Measurements from ENCODE around the gene NRROS. TPM values are rescaled to one million over a fixed set of nuclear protein-coding genes. Genes with fewer than 3 reads are reported as not detected.

The NRROS gene
- 7.6 TPM for total RNA-seq

GRCh38 chr3:196639483-196640296 is at the start of gene NRROS:
Gene NRROS, plus strand, starts transcription at chr3:196639694. Its CDS starts 14,846 bp downstream, at chr3:196654540.

Small RNAs within 50 kb of the gene (small RNA-seq; reads per million reads assigned to genes)
- gene RNU6-646P (ENCODE audit: low replicate concordance), result not detected

Other genes with a start within 250 kb of the NRROS start
- gene UBXN7, start 207.3 kb upstream of the NRROS start, total RNA-seq, result 35.0 TPM
- 16.1 TPM for gene RNF168, start 135.9 kb upstream of the NRROS start, total RNA-seq
- 3.5 TPM for gene SMCO1, start 124.3 kb upstream of the NRROS start, total RNA-seq
- gene WDR53, start 71.1 kb upstream of the NRROS start, total RNA-seq, result 5.4 TPM
- gene FBXO45, start 71.0 kb upstream of the NRROS start, total RNA-seq, result 7.1 TPM
- 2.2 TPM for gene CEP19, start 72.6 kb downstream of the NRROS start, total RNA-seq
- gene PIGX, start 72.7 kb downstream of the NRROS start, total RNA-seq, result 25.7 TPM
- 47.8 TPM for gene PAK2, start 100.2 kb downstream of the NRROS start, total RNA-seq
- 46.5 TPM for gene SENP5, start 228.2 kb downstream of the NRROS start, total RNA-seq